GM21737 (cell line): ENCODE results near the gene PRPH2.
"Not testable (repeated sequence)": the region's sequence is repeated elsewhere in the genome, so short reads cannot be mapped to it uniquely, and the experiment has no call there.

Experiments used
- ATAC-seq: cut with Tn5 transposase; IDR thresholded peaks from one replicate; pipeline ENCODE4 v1.9.1; 2021; ENCODE audit warnings: mild to moderate bottlenecking, moderate library complexity; ENCODE audit not compliant: unreplicated experiment

The PRPH2 gene

DNA sequence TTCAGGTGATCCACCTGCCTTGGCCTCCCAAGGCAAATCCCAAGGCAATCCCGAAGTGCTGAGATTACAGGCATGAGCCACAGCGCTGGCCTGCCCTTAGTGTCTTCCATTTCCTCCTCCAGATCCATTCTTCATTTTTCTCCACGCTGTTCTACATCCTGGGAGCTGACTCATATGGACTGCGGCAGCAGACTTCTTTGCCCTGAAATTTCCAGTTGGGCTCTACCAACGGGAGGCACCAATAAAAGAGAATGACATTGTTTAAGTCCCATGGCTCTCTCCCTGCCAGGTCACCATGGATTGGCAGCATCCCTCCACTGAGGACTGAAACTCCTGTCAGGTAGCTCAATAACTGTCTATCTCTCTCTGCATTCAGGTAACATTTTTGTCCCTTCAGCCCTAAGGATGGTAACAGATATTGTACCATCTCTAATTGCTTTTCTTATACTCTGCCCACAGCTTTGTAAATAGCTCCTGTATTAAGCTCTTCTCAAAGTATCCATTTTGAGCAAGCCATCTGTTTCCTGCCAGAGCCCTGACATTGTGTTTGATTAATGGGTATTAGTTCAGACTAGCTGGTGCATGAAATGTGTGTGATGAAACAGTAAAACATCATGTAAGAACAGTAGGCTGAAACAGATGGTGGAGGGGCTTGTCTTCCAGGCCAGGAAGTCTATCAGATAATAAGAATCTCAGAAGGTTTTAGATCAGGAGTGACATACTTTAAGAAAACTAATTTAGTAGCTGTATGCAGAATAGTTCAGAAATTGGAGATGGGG, 19.9 kb upstream of the PRPH2 start:
- no peak for ATAC-seq

DNA sequence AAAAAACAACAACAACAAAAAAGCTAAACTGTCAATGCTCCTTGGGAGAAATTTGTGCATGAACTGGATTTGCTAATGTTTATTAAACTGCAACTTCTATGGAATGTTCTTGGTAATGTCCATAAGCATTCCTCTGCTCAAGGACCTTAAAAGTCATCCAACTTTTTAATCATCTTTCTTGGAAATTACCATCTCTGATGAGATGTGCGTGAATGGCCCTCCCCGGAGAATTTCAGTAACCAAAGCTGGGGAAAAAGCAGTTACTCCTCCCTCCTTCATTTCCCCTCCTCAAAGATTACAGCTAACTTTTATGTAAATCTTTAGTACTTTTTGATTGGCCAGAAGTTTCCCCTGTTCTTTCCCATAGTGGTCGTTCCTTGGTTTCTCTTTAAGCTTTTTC, 18.3 kb upstream of the PRPH2 start:
- ATAC-seq = no peak

DNA sequence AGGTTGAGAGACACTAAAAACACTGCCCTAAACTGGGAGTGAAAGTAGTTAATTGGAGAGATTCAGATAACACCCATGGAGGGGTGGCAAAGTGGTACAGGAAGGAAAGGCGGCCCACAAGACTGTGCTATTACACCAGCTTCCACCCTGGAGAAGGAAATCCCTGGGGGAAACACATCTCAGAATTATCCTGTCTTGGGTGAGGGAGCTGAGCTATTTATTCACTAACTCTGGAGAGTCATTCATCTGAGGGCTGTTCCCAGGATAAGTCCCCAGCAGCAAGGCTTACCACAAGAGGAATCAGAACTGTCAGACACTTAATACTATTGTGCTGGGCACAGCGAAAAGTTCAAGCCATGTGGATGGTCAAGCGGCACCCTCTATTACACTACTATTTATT, 13.6 kb upstream of the PRPH2 start:
- no peak for ATAC-seq

DNA sequence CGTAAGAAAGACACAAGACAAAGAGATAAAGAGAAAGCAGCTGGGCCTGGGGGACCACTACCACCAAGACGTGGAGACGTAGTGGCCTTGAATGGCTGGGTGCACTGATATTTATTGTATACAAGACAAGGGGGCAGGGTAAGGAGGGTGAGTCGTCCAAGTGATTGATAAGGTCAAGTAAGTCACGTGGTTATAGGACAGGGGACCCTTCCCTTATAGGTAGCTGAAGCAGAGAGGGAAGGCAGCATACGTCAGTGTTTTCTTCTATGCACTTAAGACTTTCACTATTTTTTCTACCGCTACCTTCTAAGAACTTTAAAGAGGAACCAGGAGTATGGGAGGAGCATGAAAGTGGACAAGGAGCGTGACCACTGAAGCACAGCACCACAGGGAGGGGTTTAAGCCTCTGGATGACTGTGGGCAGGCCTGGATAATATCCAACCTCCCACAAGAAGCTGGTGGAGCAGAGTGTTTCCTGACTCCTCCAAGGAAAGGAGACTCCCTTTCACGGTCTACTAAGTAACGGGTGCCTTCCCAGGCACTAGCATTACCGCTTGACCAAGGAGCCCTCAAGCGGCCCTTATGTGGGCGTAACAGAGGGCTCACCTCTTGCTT, 11.6 kb upstream of the PRPH2 start:
- not testable (repeated sequence) for ATAC-seq

DNA sequence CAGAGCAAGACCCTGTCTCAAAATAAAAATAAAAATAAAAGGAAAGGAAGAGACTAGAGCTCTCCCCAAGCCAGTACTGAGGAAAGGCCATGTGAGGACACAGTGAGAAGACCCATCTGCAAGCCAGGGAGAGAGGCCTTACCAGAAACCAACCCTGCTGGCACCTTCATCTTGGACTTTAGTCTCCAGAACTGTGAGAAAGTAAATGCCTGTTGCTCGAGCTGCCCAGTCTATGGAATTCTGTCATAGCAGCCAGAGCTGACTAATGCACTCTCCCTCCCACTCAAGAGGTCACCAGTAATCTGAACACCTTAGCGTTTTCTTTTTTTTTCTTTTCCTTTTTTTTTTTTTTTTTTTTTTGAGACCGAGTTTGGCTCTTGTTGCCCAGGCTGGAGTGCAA, 7.3 kb upstream of the PRPH2 start:
- no peak for ATAC-seq

DNA sequence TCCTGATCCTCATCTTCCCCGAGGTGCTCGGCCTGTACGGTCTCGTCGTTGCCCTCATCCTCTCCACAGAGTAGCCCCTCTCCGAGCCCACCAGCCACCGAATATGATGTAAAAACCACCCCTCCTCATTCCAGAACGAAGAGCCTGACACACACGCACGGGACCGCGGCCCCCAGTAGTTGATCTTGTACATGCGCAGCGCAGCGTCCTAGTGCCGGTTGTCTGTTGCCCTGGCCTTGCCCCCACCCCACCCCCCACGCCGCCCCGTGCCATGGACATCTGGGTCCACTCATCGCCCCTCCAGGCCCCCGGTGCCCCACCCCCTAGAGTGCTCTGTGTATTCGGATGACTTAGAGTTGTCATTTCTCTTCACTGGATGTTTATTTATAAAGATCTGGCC, 5.2 kb upstream of the PRPH2 start:
- ATAC-seq = no peak

DNA sequence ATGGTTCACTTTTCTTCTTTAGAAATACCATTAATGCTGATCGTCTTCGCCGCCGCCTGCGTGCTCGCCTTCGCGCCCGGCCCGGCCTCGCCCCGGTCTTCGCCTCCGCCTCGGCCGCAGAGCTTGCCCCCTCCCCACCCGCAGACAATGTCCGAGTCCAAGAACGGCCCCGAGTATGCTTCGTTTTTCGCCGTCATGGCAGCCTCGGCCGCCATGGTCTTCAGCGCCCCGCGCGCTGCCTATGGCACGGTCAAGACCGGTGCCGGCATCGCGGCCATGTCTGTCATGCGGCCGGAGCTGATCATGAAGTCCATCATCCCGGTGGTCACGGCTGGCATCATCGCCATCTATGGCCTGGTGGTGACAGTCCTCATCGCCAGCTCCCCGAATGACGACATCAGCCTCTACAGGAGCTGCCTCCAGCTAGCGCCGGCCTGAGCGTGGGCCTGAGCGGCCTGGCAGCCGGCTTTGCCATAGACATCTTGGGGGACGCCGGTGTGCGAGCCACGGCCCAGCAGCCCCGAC, 4.8 kb upstream of the PRPH2 start:
- ATAC-seq = no peak

DNA sequence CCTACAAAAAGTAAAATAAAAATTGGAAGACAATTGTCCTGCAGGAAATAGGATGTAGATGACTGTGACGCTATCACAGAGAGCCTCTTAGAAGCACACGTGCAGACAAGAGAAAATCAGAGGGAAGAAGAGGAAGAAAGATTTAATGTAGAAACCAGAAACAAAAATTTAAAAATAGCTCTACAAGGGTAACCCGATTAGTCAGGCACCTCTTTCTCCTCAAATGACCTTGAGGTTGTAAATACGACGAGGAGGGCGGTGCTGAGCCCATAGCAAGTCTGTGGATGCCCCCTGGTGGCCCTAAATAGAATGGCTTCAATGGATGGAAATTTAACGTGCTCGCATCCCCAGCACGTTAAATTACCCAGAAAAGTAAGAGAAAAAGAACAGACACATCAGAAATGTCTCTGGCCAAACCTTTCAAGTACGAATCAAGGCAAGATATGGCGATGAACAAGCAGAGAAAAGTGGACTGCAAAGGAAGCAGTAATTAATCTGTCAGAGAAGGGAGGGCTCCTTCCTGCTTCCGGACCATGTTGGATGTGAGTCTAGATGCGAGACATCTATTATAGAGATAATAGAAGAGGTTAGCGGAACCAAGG, 4.2 kb upstream of the PRPH2 start:
- peak; percentile 90 for ATAC-seq

DNA sequence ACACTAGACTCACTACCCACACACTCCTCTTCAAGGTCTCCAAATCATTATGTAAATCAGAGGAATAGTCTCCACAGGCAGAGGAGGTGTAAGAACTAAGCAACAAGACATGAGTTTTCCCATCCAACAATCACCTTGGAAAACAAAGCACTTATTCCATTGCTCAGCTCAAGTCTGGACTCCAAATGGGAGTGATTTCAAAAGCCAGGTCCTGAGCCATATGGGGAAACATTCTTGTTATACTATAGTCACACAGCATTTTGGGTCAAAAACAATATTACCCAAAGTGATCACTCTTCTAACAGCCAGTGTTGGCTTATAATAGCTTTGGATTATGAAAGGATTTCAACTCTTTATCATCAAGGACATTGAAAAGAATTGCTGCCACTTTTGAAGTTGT, 3.6 kb upstream of the PRPH2 start:
- ATAC-seq = no peak

DNA sequence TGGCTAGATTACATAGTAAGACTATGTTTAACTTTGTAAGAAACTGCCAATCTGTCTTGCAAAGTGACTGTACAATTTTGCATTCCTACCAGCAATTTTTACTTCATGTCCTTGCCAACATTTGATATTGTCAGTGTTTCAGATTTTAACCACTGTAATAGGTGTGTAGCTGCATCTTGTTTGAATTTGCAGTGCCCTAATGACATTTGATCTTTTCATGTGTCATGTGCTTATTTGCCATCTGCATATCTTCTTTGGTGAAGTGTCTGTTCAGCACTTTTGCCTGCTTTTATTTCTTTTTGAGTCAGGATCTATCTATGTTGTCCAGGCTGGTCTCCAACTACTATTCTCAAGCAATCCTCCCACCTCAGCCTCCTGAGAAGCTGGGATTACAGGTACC, 2.4 kb upstream of the PRPH2 start:
- no peak for ATAC-seq

DNA sequence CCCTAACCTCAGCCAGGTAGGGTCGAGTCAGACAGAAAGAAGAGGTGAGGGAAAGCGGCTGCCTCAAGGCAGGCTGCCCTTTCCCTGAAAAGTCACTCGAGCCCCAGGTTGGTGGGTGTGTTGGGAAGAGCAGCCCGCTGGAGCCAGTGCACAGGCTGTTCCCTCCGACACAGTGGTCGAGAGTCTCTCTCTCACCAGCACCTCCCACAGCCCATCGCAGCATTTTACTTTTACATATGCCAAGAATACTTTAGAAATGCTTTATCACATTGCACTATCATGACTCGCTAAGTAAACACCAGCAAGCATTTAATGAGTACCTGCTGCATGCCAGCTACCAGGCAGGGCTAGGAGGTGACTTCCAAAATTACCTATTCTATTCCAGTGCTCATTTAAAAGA, 1.7 kb downstream of the PRPH2 start:
- ATAC-seq = no peak

DNA sequence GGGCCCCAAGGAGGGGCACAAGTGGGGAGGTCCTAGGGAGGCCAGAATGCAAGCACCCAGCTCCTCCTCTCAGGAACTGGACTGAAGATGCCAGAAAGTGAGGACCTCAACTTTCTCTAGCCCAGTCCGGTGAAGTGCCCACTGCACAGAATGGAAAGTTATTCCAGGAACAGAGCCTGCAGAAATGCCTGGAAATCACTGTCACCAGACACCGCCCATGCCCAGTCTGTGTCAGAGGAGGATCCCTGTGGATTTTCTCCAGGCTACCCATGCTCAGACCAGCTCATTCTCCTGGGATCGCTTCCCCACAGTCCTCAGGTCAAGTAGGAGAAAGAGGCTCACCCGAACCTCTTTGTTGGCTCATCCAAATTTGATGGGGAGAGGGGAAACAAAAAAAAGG, 6.5 kb downstream of the PRPH2 start:
- ATAC-seq = no peak

DNA sequence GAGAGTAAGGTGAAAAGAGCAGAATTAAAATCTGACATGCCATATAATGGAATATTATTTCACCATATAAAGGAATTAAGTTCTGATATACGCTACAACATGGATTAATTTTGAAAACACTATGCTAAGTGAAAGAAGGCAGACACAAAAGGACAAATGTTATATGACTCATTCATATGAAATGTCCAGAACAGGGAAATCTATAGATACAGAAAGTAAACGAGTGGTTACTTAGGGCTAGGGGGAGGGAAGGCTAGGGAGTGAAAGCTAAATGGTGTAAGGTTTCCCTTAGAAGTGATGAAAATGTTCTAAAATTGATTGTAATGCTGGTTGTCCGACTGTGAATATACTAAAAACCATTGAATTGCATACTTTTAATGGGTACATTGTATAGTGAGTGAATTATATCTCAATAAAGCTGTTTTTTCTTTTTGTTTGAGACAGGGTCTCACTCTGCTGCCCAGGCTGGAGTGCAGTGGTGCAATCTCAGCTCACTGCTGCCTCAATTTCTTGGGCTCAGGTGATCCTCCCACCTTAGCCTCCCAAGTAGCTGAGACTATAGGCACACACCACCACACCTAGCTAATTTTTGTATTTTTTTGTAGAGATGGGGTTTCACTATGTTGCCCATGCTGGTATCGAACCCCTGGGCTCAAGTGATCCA, 8.2 kb downstream of the PRPH2 start:
- no peak for ATAC-seq

DNA sequence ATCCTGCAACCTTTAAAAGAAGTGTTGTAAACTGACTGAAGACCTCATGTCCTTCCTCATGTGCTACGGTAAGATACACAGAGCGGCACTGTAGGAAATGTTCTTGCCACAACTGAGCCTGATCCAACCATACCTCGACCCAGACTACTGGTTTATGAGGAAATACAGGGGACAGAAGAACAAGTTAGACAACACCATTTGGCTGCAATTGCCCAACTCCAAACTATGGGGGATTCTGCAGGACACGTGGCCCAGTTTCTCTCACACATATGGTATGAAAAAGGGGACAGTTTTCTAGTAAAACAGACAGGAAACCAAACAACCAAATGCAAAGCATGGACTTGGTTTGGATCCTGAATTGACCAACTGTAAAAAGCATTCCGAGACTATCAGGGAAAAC, 10.5 kb downstream of the PRPH2 start:
- no peak for ATAC-seq

DNA sequence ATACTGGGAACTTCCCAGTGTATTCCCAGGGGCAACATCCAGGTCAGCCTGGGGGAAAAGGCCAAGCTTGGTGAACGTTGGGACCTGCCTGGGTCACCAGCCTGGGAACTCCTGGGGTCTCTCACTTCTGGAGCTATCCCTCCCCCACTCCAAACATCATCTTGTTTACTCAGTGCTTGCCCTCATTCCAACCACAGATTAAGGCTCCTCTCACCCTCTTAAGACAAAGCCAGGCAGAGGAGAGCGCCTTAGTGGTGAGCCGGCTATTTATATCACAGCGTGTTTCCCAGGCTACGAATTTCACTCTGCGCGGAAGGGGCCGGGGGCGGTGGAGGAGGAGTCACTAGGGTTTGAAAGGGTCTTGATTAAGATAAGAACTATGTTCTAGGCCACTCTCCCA, 12.1 kb downstream of the PRPH2 start:
- no peak for ATAC-seq

DNA sequence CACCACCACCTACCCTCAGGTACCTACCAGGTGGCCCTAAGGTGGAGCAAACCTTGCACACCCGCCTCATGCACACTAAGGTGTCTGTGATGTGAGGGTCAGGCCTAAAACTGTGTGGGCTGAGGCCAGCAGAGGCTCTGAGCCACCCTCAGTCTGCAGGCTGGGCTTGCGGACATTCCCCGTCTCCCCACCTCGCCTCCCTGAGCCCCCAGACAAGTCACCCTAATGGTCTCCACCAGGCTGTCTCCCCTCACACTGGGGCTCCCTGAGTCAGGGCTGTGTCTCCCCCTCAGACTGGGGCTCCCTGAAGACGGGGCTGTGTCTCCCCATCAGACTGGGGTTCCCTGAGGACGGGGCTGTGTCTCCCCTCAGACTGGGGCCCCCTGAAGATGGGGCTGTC, 12.5 kb downstream of the PRPH2 start:
- ATAC-seq = no peak

DNA sequence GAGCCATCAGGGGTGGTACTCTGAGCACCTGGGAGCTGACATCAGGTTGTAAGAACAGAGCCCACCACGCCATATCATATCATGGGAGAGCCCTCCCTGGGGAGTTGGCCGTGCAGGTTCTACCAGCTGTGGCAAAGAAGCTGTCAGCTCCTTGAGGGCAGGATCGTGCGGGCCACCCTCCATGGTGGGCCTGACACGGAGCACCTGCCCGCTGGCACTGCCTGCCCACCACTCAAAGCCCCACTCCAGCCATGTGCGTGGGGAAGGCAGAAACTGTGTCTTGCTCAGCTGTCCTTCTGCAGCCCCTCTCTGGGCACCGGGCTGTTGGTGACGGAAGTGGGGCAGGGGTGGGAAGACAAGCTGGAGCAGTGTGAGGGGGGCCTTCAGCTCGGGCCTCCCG, 14.3 kb downstream of the PRPH2 start:
- ATAC-seq = no peak

DNA sequence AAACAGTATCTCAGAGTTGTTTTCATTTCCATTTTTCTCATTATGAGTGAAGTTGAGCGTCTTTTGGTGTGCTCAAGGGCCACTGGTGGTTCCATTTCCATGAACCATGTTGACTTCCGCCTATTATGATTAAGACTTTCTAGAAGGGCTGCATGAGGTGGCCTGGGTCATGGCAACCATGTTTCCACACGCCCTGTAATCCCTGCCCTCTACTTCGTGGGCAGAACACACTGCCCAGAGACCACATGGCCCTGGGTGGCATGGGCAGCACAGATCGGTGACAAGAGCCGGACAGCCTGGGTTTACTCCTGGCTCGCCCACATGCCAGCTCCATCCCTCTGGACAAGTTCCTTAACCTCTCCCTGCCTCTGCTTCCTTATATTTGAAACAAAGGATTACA, 14.8 kb downstream of the PRPH2 start:
- no peak for ATAC-seq

DNA sequence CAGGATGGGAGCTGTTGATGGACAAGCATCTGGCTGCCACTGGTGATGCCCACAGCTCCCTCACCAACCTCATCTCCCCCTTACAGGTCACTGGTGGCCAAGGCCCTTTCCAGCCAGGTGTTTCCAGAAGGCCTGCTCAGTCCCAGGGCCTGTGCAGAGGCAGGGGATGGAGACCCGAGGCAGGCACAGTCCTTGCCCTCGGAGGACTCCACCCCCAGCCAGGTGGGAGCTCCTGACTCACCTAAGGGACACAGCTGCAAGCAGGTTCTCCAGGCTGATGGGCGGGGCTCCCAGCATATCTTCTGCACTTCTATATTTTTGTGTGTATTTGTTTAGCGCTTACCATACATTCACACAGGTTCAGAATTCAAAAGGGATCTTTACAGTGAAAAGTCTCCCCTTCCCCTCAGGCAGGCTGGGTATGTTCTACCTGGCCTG, 17.4 kb downstream of the PRPH2 start:
- ATAC-seq = no peak

DNA sequence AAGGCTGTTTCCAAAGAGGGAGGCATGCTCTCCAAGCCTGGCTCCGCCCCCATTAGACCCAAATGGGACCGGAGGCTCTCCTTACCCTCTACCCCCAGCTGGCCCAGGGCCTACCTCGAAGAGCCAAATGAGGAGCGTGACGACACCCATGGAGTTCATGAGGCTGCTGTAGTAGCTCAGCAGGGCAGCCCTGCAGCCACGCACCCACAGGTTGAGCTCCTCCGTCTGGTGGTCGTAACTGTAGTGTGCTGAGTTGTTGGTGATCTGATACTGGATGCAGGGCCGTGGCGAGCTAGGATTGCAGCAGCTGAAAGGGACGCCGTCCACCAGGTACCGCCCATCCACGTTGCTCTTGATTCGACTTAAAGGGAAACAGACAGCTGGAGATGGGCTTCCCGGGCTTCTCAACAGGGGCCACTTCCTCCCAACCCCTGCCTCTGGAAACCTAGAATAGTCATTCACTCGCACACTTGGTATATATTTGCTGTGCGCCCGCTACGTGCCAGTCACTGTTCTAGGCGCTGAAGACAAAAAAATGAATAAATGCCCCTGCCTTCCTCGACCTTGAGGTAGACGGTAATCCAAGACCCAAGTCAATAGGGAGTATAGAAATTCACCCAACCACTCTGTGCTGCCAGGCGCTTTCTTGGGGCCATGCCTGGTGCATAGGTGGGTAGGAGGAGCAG, 18.0 kb downstream of the PRPH2 start:
- no peak for ATAC-seq

DNA sequence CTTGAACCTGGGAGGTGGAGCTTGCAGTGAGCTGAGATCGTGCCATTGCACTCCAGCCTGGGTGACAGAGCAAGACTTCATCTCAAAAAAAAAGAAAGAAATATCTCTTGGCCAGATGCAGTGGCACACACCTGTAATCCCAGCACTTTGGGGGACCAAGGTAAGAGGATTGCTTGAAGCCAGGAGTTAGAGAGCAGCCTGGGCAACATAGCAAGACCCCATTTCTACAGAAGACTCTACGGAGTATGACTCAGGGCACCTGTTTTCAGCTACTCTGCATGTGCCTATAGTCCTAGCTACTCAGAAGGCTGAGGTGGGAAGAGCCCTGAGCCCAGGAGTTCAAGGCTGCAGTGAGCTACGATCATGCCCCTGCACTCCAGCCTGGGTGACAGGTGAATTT, 19.6 kb downstream of the PRPH2 start:
- not testable (repeated sequence) for ATAC-seq
